Head of caudate nucleus (tissue), 42 donors: ENCODE measurements around the gene AOX1.
"Not testable (repeated sequence)": the region's sequence is repeated elsewhere in the genome, so short reads cannot be mapped to it uniquely, and the experiment has no call there.

Source experiments
- DNase-seq, 42 donors: peaks; one replicate each; pipeline versions ENCODE4 v3.0.0 to v3.0.0-alpha.2; 2020 to 2021; ENCODE audit warnings: mixed read lengths in 7 of 42
- intact Hi-C: fragments of 100-400 bp; cut with DNase I; formaldehyde crosslinking; loops from one replicate; pipeline ENCODE4 v1.15.0; 2022

Gene AOX1

DNA sequence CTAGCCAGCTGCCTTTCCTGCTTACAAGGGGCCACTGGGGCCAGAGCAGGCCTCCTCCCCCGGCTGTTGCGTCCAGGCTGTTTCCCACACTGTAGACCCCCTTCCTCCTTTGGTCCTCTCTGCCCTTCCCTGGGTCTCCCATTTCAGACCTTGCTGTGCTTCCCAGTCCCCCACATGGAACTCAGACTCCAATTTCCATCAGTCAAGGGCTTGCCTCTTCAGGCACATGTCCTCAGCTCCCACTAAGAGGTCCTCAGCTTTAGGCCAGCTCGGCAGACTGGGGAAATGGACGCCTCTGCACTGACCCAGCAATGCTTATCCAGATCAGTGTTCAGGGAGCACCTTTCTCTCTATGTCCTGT, 127.9 kb downstream of the AOX1 start:
- DNase-seq = peak in 1 of 42 donors; percentile 21

GRCh38 chr2:200715014-200715413, 129.2 kb downstream of the AOX1 start:
- not testable (repeated sequence) for DNase-seq
- intact Hi-C loops = loop anchor here (5.0 kb wide), 1 partner anchor 97 kb away; the partner anchor contains the start of gene BZW1

More for the DNA sequence above, 127.9 kb downstream of the AOX1 start:
- intact Hi-C loops = loop anchor here (1.0 kb wide), 1 partner anchor 20 kb away; no protein-coding TSS in a partner anchor

- no peak for DNase-seq
Observed at GRCh38 chr2:200716386-200716785, 130.6 kb downstream of the AOX1 start.

More at GRCh38 chr2:200716386-200716785, 130.6 kb downstream of the AOX1 start:
- intact Hi-C loops = loop anchor here (5.0 kb wide), 1 partner anchor 96 kb away; the partner anchor contains the start of gene BZW1
